CD4-positive, alpha-beta T cell treated with Interleukin-12 subunit alpha and Interleukin-12 subunit beta, for 1 hour (primary cell): ENCODE results near the gene RNF19B.
"Not testable (repeated sequence)": the region's sequence is repeated elsewhere in the genome, so short reads cannot be mapped to it uniquely, and the experiment has no call there.

Experiments used
- DNase-seq: peaks from one replicate; pipeline ENCODE4 v3.0.0-alpha.2; 2020

RNF19B gene, protein sequence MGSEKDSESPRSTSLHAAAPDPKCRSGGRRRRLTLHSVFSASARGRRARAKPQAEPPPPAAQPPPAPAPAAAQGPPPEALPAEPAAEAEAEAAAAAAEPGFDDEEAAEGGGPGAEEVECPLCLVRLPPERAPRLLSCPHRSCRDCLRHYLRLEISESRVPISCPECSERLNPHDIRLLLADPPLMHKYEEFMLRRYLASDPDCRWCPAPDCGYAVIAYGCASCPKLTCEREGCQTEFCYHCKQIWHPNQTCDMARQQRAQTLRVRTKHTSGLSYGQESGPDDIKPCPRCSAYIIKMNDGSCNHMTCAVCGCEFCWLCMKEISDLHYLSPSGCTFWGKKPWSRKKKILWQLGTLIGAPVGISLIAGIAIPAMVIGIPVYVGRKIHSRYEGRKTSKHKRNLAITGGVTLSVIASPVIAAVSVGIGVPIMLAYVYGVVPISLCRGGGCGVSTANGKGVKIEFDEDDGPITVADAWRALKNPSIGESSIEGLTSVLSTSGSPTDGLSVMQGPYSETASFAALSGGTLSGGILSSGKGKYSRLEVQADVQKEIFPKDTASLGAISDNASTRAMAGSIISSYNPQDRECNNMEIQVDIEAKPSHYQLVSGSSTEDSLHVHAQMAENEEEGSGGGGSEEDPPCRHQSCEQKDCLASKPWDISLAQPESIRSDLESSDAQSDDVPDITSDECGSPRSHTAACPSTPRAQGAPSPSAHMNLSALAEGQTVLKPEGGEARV

DNA sequence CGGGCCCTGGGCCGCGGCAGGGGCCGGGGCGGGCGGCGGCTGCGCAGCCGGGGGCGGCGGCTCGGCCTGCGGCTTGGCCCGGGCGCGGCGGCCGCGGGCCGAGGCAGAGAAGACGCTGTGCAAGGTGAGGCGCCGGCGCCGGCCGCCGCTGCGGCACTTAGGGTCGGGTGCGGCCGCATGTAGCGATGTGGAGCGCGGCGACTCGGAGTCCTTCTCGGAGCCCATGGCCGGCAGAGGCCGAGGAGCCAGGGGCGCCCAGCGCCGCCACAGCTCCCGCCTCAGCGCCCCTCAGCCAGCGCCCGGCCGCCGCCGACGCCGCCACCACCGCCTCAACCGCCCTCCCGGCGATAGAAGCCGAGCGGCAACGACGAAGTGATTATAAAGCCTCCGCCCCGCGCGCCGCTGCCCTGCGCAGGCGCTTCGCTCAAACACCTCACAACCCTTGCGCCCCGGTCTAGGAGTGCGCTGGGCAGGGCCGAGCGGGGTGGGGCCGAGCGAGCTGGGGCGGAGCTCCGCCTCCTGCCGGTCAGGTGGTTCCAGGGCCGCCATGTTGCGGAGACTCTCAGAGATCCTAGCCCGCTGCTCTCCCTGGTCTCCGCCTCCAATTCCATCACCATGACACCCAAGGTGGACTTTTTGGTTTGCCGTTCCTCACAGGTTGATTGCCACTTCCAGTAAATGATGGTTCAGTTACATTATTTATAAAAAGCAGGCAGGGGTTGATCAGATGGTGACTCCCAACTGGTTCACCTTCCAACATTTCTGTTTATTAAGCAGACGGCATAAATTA is at the start of gene RNF19B:
Gene RNF19B (minus strand): TSS at position 349 of the 790 bp plus-strand sequence. CDS start 124 bp downstream, at position 225.
- DNase-seq, result peak; percentile 96

DNA sequence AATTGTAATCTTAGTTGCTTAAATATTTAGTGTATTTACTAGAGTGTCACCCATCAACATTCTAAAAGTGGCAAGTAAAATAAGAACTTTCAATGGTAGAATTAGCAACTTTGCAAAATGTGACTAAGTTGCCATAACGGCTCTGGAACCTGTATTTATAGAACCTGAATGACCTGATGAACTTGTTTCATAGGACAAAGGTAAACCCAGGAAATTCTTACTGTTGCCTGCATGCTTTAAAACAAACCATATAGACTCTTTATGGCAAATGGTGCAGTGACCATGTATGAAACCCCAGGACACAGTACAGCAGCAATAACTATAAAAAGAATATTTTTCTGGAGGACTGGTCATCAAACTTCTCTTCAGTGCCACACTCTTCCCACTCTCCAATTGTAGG is 49.2 kb upstream of the RNF19B start:
- DNase-seq, result no peak

DNA sequence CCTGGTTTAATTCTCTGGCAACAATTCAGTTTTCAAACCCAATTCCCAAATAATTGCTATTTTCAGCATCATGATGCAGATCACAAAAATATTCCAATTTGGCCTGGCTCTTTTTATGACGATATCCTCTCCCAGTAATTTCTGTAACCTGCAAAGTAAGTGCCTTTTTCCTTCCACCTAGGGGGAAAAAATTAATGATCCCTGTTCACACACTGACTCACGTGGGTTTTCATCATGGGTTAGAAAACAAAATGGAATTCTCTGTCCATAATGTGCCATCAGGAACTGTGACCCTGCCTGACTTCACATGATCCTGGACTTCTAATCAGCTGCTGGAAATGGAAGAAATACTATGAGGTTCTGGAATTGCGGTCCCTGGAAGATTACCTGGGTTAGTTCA is 47.6 kb upstream of the RNF19B start:
- DNase-seq, result no peak

DNA sequence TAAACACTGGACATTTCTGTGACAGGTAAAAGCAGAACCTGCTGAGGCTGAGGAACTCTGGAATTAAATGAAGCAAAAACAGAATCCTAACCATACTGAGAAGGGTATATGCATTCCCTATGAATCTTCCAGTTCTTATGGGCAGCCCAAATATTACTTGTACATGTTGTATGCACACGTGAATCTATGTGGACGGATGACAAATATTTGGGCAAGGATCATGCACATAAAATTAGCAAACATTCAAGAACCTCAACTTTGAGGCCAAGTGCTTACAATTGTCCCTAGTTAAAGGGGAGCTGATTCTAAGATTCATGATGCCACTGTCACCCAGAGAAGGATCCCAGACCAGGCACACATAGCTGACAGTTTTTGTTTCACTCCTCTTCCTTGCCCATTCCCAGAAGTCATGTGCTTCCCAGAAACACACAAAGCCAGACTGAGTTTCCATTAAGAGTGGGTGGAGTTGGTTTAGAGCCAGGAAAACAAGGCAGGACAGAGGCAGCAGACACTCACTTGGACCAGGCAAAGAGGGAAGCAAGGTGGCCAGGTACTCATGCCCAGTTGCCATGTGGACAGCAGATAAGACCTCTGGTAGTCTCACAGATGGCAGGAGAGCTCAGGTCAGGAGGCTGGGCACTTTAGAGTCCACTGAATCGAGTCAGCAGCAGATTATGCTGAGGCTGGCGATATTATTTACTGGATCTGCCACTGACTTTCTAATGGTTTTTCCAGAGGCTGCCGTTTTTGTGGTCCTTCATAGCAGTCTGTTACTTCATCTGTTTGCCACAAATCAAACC is 46.5 kb upstream of the RNF19B start:
- no peak for DNase-seq

- no peak for DNase-seq
Observed at GRCh38 chr1:33009561-33009960, 45.0 kb upstream of the RNF19B start.

DNA sequence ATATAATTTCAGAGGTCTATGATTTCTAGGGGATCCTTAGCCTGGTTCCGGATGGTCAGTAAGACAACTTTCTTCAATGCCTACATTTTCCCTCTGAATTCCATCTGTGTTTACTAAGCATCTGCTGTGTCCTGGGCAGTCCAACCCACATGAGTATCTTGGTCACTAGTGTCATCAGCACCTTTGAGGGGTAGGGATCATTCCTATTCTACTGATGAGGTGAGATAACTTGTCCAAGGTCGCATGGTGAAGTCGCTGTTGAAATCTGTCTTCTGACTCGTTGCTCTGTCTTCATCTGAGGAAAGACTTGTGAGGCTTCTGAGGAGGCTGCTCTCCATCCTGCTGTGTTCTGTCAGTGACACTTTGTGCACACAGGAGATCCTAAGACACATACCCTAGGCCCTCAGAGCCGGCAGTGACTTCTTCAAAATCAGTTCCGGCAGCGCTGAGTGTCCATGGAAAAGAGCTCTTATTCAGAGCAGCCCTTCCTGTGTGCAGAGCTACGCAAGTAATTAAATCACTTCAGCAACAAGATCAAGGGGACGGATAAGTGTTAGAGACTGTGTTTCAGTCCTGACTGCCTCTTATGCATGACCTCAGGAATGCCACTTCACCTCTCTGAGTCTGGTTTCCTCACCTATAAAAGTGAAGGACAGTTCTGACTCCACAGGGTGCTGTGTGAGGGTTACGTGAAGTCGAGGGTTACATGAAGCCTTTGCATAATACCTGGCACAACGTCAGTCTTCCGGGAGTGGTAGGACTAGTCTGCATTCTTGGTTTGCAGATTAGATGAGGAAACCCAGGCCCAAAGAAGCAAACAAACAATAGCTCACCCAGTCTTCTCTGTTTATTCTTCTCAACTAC is 43.7 kb upstream of the RNF19B start:
- no peak for DNase-seq

GRCh38 chr1:33007190-33008050 is 42.8 kb upstream of the RNF19B start:
- DNase-seq, result peak; percentile 38

DNA sequence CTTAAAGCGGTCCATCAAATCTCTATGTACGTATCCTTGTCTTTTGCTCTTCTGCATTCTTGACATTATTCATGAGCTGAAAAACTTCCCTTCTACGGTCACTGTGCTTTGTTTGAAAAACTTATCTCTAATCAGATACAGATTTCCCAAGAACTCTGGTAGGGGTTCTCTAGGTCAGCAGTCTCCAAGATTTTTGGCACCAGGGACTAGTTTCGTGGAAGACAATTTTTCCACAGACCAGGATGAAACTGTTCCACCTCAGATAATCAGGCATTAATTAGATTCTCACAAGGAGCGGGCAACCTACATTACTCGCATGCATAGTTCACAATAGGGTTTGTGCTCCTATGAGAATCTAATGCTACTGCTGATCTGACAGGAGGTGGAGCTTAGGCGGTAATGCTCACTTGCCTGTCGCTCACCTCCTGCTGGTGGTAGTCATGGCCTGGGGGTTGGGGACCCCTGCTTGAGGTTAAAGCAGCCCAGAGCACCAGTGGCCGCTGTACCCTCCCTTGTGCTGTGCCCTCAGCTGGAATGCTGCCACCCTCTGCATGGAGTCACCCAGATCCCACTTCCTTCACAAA is 41.3 kb upstream of the RNF19B start:
- no peak for DNase-seq

GRCh38 chr1:33005117-33005837 is 40.7 kb upstream of the RNF19B start:
- DNase-seq, result no peak

- DNase-seq, result no peak
Observed at GRCh38 chr1:33004613-33005012, 40.0 kb upstream of the RNF19B start.

- no peak for DNase-seq
Observed at GRCh38 chr1:33003657-33004056, 39.0 kb upstream of the RNF19B start.

- DNase-seq, result no peak
Observed at GRCh38 chr1:33002006-33002405, 37.4 kb upstream of the RNF19B start.

GRCh38 chr1:33001282-33001681 is 36.7 kb upstream of the RNF19B start:
- DNase-seq, result no peak

- DNase-seq, result no peak
Observed at GRCh38 chr1:33000427-33001026, 35.9 kb upstream of the RNF19B start.

- no peak for DNase-seq
Observed at GRCh38 chr1:32998997-32999396, 34.4 kb upstream of the RNF19B start.

DNA sequence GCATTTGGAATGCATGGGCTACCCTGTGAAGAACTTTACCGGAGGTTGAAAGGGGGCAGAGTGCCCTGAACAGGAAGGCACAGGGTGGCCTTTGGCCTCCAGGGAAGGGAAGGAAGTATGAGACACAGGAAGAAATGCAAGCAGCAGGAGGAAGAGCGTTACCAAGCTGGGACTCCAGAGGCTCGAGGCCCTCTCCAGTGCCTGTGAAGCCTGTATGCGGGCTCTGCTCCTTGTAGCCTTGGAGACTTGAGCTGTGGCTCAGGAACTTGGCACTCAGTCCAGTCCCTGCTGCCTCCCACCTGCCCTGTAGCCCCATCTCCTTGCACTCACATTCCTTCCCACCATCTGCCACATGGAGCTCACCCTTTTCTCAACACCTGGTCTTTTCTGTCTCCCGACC is 33.5 kb upstream of the RNF19B start:
- DNase-seq, result no peak

DNA sequence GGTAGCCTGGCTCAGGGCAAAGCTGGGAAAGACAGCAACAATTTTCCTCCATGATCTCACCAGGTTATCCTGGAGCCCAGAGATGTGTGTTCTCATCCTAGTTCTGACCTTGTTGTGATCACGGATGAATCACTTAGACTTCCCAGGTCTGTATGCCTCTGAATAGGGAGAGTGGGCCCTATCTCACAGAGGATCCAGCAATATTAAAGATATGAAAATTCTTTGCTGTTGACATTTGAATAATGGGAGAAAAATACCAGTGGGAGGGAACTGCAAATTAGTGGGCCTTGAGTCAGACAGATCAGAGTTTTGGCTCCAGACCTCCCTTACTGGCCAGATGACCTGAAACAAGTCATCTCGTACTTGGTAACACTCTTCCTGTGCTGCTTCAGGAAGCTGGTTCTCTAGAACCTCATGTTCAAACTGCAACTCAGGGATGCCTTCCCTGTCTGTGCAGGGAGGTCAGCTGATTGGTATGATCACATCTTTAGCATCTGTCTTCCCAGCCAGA is 32.8 kb upstream of the RNF19B start:
- DNase-seq, result no peak

GRCh38 chr1:32993324-32993636 is 28.7 kb upstream of the RNF19B start:
- not testable (repeated sequence) for DNase-seq
